GM18519 (cell line): Measurements from ENCODE around the gene STX3.

ENCODE experiments used
- ATAC-seq: cut with Tn5 transposase; IDR thresholded peaks from one replicate; pipeline ENCODE4 v1.9.1; 2021; ENCODE audit warnings: mild to moderate bottlenecking, moderate library complexity; ENCODE audit not compliant: unreplicated experiment, low FRiP score

Gene STX3

DNA sequence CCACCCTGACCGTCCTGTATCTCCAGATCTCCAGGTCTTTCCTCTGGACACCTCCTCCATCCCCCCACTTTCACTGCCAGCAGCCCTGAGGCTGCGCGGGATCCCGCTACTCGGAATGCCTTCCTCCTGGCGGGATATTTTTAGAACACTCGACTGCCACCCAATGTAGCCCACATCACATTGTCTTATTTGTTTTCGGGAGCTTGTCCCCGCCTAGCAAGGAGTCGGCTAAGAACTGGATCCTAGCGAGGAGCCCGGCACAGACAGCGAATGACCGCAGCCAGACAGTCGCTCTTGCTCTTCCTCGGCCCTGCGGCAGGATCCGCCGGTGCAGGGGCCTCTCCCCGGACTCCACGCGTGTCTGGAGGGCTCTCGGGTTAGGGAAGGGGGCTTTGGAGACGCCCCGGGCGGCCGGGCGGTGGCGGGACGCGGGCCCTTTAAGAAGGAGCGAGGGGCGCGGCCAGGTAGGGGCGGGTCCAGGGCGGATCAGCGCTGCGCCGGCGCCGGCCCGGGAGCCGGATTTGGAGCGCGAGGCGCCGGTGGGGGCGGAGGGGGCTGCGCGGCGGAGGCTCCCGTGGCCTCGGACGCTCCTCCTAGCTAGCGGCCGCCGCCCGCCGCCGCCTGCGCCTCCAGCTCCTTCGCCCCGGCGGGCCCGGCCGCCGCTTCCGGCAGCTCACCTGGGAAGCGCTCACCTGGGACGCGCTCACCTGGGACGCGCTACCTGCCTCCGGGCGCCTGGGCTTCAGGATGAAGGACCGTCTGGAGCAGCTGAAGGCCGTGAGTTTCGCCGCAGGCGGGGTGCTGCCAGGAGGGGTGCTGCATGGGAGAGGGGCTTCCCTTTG is at the start of gene STX3:
Gene STX3 (plus strand): TSS at position 518 of the 842 bp plus-strand sequence. CDS start 230 bp downstream, at position 748.
- ATAC-seq, result peak; percentile 58

DNA sequence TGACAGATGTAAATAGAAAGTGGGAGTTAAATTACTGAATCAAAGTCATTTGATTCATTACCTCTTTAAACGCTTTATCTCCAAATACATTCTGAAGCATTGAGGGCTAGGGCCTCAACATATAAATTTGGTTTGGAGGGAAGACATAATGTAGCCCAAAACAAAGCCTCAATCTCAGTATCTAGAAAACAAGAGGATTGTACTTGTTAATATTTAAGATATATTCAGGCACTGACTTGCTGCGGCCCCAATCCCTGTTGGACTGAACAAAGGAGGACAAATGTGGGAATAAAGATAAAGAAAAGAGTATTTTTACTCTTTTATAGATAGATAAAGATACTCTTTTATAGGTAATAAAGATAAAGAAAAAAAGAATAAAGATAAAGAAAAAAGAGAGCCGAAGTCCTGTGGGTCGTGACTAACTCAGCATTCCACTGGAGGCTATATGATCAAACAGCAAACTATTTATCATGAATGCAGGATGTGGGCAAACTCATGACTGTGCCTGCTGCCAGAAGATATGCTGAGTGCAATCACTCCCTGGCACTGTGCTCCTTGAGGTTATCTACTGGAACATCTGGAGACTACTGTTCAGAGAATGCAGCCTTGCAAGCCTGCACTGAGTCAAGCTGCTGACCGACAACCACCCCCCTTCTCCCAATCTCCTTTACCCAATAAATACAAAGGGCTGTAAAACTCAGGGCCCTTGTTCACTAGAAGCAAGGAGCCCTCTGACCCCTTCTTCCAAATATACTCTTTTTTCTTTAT is 48.5 kb upstream of the STX3 start:
- no peak for ATAC-seq

DNA sequence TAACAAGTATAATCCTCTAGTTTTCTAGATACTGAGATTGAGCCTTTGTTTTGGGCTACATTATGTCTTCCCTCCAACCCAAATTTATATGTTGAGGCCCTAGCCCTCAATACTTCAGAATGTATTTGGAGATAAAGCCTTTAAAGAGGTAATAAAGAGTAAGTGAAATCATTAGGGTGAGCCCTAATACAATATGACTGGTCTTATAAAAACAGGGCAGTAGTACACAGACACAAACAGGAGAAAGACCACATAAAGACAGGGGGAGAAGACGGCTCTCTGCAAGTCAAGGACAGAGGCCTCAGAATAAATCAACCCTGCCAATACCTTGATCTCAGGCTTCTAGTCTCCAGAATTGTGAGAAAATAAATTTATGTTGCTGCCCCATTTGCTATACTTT is 47.8 kb upstream of the STX3 start:
- ATAC-seq, result no peak

DNA sequence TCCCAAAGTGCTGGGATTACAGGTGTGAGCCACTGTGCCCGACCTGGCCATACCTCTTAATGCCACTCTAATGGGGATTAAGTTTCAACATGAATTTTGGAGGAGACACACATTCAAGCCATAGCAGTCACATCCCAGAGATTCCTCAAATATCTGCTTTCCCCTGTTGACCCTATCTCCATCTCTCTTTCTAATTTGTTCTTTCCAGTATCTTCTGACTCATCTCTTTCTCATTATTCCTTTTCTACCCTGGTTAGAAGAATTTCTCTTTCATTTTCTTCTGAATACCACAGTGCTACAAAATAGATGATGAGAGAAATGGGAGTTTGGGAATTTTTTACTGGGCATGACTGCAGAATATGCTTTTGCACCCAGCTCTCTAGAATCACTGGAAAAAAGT is 46.6 kb upstream of the STX3 start:
- no peak for ATAC-seq

DNA sequence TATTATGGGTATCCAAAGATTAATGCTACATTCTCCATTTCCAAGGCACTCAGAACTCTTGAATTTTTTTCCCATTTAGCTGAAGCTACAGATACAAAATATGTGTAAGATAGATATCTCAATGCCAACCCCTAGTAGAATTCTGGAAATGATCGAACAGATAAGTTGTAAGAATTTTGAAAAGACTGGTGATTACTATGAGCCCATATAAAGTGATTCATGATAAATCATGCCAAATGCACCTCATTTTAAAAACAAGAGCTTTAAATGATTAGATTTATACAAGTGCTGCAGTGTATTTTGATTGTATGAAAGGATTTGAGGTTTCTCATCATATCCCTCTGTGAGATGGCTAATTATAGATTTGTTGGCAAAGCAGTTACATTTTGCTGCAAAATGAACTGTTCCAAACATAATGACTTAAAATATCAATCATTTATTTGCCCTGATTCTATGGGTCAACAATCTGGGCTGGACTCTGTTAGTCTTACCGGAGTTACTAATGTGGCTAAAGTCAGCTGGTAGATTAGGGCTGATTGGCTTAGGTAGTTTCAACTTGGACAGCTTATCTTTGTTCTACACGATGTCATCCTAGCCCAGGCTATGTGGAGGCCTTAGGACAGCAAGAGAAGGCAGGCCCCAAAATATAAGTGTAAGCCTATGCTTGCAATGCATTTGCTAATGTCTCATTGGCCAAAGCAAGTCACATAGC is 44.9 kb upstream of the STX3 start:
- no peak for ATAC-seq

- ATAC-seq, result no peak
These were observed 41.4 kb upstream of the STX3 start, which contains the start of gene OR10V1 for GRCh38 chr11:59713745-59714144. OR10V1 (minus strand) TSS chr11:59713845; CDS start chr11:59713845, 0 bp downstream.

- ATAC-seq, result no peak
These were observed 39.1 kb upstream of the STX3 start for GRCh38 chr11:59716051-59716450.

GRCh38 chr11:59719556-59719955 is 35.6 kb upstream of the STX3 start:
- no peak for ATAC-seq

DNA sequence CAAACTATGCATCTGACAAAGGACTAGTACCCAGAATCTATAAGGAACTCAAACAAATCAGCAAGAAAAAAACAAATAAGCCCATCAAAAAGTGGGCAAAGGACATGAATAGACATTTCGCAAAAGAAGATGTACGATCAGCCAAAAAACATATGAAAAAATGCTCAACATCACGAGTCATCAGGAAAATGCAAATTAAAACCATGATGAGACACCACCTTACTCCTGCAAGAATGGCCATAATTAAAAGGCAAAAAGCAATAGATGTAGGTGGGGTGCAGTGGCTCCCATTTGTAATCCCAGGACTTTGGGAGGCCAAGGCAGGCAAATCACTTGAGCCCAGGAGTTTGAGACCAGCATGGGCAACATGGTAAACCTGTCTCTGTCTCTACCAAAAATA is 31.1 kb upstream of the STX3 start:
- ATAC-seq, result no peak

DNA sequence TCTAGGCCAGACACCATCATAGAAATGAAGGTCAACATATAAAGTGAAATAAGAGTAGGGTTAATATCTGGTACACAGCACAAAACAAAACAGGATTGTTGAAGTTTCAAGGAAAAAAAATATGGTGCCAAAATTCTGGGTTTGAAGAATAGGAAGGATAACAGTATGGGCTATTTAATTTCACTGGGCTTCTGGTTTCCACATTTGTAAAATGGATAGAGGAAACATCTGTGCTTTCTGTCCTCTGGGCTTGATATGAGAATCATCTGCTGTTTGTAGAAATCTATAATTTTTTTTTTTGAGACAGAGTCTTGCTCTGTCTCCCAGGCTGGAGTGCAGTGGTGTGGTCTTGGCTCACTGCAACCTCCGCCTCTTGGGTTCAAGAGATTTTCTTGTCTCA is 27.8 kb upstream of the STX3 start:
- ATAC-seq, result no peak

DNA sequence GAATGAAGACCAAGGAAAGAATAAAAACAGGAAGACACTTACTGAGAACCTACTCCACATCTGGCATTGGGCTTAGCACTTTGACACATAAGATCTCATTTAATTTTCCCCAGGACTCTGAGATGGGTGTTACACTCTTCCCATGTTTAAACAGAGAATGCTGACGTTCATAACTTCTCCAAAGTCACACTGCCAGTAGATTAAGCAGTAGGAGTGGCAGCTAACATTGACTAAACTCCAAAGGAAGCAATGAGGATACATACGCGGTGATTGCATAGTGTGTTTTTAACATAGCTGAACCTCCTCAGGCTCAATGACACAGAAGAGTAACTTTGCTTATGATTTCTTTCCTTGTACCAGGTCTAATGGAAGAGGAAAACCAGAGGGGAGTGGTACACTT is 27.0 kb upstream of the STX3 start:
- ATAC-seq, result no peak

- ATAC-seq, result no peak
These were observed 26.3 kb upstream of the STX3 start for GRCh38 chr11:59728913-59729312.

DNA sequence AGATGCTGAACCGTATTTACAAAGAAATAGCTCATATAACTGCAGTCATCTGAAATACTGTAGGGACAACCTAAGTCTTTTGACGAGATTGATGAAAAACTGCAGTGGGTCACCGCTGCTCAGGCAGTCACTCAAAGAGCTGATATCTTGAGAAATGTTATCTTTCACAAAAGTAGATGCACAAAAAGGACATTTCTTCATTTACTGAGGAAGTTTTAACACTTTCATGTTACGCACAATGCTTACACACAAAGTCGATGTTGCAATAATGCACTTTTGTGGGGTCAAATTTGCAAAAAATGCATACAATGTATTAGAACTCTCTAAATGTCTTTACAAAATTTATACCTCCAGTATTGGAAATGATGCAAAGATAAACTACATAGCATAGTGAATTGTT is 25.3 kb upstream of the STX3 start:
- ATAC-seq, result no peak

DNA sequence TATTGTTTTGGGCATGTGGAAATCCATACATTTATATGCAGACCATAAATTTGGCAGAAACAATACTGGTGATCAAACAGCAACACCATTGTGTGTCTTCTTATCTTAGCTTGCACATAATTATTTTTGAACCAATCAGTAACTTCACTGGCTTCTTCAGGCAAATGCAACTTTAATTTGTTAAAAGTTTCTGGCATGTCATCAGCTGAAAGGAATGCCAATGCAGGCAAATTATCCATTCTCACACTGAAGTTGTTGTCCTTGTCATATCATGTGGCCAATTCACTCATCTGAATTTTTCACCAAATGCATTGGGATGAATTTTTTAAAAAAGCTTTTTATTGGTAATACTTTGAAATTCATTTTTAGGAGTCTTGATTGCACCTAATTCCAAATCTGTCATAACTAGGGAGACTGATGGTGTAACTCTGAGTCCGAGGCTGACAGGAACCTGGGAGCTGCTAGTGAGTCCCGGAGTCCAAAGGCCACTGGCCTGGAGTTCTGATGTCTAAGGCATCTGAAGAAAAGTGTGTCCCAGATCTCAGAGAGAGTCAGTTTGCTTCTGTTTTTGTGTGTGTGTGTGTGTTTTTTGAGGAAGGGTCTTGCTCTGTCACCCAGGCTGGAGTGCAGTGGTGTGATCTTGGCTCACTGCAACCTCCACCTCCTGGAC is 24.1 kb upstream of the STX3 start:
- no peak for ATAC-seq

DNA sequence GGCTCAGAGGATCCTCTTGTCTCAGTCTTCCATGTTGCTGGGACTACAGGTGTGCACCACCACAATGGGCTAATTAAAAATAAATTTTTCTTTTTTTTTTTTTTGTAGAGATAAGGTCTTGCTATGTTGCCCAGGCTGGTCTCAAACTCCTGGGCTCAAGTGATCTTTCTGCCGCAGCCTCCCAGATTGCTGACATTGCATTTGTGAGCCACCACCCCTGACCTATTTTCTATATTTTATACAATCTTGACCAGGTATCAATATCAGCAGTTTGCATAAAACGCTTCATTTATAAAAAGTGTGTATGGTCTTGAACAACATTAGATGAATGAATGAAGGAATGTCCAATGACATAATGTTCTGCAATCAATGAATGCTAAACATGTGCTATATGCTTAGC is 9.1 kb upstream of the STX3 start:
- ATAC-seq, result no peak

DNA sequence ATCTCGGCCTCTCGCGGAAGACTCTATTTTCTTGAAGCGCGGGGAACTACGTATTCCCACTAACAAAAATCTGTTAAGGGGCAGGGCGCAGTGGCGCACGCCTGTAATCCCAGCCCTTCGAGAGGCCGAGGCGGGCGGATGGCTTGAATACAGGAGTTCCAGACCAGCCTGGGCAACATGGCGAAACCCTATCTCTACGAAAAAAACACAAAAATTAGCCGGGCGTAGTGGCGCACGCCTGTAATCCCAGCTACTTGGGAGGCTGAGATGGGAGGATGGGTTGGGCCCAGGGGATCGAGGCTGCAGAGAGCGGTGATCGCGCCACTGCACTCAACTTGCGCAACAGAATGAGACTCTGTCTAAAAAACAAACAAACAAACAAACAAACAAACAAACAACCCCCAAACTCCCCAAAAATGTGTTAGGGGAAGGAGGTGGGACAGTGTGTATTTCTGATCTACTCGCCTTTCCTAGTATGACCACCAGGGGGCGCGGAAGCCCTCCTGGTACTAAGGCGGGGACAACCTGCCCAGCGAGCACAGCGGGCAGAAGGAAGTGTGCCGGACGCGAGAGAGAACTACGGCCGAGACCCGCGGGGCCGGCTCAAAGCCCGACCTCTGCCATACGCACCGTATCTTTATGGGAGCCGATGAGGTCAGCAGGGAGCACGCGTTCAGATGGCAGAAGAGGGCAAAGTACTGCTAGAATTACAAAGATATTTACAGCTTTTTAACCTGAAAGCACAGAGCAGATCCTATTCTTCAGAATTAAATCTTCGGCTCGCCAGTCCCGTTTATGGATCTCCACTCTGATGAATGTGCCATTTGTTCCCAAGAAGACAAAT is 1.3 kb upstream of the STX3 start:
- ATAC-seq, result peak; percentile 69

DNA sequence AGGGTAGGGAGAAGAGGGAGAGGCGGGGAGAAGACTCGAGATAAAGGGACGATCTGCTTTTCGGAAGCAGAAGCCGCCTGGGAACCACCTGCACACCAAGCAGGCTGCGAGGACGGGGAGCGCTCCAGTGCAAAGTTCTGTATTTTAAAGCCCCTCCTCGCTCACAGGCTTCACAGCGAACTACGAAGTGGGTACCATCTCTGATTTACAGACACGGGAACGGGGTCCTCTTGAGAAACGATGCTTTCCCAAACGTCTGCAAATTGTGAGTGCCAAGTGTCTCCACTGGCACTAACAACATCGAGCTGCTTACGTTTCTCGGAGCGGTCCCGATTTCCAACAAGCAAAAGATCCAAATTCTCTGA is 700 bp upstream of the STX3 start:
- ATAC-seq, result peak; percentile 12

- no peak for ATAC-seq
These were observed 753 bp downstream of the STX3 start for GRCh38 chr11:59755701-59756557.

GRCh38 chr11:59756558-59756840 is 1.3 kb downstream of the STX3 start:
- no peak for ATAC-seq
